GM21360 (cell line): ENCODE results near the gene EMC8.

Source experiments
- ATAC-seq: cut with Tn5 transposase; IDR thresholded peaks from one replicate; pipeline ENCODE4 v1.9.1; 2021; ENCODE audit warnings: mild to moderate bottlenecking, moderate library complexity; ENCODE audit not compliant: unreplicated experiment

The EMC8 gene

DNA sequence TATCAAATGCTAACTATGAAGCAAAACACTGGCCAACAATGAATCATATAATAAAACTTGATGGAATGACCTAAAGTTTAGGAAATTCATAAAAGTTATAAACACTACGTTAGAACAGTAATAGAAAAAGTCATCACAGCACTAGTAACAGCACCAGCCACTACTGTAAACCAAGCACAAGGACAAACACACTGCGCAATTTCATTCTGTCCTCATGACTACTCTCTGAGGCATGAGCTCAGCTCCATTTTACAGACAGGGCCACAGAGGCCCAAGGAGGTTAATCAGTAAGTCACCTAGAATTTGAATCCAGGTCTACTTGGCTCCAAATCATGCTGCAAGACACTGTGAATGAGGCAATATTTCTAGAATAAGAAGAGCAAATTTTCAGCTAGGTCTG, 13.4 kb downstream of the EMC8 start:
- no peak for ATAC-seq

DNA sequence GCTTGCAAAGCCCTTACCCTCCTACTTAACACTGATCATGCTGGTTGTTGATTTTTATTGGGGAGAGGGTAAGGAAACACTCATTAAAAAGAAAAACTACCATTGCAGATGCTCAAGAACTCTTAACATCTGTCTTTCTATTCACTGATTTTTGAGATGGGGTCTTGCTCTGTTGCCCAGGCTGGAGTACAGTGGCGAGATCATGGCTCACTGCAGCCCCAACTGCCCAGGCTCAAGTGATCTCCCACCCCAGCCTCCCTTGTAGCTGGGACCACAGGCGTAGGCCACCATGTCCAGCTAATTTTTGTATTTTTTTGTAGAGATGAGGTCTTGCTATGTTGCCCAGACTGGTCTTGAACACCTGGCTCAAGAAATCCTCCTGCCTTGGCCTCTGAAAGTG, 14.5 kb downstream of the EMC8 start:
- ATAC-seq, result no peak

DNA sequence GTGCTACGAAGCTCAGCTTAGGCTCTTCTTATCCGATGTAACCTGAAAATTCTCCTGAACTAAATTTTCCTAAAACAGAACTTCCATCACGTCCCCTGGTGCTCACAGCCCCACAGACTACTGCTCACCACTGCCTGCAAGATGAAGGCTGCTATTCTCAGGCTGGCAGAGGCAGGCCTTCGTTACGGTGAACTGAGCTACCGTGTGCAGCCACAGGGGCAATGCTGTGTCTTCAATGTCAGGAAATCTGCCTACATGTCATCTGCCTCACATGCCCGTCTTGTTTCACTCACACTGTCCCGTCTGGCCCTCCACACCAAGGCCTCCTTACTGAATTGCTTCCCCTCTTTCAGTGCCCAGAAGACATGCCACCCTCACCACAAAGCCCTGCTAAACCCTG, 15.9 kb downstream of the EMC8 start:
- ATAC-seq, result no peak

DNA sequence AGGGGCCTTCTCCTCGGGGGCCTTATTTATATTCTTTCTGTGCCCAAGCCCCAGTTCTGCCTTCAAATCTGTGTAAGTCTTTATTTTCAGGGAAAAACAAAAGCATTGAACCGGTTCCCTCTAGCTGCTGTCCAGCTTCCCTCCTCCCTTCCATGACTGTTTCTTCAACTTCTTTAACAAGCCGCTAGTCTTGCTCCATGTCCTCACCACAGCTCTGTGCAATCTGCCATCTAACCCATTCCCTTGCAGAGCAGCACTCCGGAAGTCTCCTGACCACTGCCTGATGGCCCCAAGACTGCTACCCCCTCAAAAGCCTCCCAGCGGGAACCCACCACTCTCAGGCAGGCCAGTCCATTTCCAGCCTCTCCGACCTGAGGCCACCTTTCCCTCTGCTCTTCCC, 16.9 kb downstream of the EMC8 start:
- no peak for ATAC-seq

DNA sequence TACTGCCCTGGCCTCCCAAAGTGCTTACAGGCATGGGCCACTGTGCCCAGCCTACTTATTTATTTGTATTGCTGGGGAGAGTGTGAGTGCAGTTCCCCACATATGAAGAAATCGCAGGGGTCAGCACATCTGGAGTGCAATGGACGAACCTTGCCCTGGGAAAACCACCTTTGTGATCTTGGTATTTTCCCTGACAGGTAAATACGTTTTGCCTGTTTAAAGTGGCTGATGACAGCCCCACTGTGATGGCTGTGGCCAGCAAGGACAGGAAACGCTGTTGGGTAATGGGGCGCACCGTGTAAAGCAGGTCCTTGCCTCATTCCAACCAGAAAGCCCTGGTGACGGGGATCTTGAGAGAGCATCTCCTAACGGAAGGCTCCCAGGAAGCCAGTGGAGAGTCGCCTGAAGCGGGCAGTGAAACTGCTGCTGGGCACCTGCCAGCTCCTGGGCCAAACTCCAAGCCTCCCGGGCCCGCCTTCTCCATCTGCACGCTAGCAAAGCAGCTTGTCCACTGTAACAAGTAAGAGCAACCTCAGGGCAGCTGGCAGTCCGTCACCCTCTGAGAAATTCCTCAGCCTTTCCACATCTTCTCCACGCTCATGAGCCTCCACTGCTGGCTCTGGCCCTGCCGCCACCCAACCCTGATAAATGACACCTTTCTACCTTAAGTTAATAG, 17.5 kb downstream of the EMC8 start:
- no peak for ATAC-seq

DNA sequence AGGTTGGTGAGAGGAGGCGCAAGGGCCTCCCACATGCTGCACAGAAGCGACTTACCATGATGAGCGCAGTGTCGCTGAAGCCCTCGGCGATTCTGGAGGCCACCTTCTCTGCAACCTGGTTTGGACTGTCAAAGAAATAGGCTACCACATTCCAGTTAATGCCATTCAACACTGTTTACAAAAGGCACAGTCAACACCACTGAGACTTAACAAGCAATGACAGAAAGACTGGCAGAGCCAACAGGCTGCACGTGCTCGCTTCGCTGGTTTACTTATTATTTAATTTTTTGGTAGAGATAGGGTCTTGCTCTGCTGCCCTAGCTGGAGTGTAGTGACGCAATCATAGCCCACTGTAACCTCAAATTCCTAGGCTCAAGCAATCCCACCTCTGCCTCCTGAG, 18.2 kb downstream of the EMC8 start:
- no peak for ATAC-seq

DNA sequence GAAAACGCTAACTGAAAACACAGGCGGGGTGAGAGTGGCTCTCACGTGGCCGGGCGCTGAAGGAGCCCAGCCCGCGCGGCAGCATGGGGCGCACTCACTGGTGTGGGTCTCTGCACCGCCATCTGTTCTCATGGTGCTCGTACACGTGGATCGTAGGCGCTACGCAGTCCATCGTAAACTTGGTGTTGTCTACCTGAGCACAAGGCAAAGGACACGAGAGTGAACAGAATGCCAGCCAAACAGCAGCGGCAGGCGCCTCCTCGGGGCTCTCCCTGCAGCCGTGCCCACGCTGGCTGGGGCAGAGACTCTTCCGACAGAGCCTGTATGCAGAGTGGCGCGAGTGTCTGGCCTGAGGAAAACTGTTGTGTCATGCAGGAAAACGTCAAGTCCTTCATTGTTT, 19.1 kb downstream of the EMC8 start:
- ATAC-seq, result no peak

DNA sequence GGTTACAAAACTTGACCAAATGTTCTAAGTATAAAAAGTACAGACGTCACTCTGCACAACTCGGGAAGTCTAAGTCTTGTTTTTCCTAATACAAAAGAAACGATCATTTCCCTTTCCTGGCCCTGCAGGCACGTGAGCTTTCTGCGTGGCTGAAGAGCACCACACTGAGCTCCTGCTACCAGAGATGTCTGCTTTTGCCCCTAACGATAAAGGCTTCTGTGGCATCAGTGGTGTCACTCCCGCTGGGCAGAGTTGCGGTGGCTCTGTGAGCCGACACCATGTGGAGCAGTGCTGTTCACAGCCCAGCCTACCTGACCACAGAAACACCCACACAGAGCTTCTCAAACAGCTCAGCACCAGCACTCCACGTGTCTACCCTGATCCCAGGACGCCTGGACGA, 20.5 kb downstream of the EMC8 start:
- no peak for ATAC-seq

DNA sequence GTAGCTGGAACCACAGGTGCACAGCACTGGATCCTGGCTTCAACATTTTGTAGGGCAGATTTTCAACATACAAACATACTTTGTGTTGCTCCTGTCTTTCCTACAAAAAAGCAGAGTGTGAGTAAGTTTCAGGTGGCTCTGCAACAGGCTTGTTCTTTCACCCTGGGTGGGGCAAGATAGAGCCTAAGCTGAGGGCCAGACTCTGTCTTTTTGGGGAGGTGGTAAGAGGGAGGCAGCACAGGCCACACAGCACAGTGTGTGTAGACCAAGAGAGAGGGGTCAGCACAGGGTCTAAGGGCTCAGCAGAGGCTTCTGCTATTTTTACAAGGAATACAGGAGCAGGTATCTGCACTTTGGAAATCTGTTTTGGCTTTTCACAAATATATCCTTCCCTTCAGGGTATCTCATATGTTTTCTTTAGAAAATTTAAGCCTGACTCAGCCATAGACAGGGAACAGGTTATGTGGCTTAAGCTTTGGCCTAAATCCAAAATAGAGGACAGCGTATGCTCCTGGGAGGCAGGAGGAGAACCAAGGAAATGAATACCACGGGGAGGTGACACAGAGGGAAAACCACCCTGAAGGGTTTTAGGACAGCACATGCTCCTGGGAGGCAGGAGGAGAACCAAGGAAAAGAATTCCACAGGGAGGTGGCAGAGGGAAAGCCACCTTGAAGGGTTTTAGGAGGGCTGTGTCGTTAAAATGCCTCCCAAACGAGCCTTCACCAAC, 21.6 kb downstream of the EMC8 start:
- no peak for ATAC-seq

DNA sequence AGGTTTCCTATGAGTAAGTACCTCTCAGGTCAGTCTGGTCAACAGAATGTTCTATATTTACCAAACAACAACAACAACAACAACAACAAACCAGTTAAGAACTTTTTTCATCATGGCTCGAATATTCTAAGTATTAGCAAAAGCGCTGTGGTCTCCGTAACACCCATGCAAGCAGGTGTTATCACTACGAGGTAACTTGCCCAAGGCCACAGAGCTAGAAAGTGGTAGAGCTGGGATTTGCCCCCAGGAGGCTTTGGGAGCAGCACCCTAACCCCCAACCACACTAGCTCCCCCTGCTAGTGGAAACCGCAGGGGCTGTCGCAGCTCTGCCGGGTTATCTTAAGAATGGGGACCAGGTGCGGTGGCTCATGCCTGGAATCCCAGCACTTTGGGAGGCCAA, 24.5 kb downstream of the EMC8 start:
- ATAC-seq, result no peak

DNA sequence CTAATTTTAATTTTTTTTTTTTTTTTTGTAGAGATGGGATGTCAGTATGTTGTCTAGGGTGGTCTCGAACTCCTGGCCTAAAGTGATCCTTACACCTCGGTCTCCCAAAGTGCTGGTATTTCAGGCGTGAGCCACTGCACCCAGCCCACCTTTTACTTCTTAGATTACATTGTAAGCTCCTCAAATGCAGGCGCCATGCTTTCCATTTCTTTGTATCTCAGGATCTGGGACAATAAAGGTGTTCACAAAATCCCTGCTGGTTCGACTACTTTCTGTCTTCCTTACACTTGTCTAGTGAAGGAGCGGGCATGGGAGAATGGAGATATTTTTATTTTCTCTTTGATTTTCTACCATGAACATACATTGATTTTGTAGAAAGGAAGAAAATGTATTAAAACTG, 25.2 kb downstream of the EMC8 start:
- no peak for ATAC-seq

DNA sequence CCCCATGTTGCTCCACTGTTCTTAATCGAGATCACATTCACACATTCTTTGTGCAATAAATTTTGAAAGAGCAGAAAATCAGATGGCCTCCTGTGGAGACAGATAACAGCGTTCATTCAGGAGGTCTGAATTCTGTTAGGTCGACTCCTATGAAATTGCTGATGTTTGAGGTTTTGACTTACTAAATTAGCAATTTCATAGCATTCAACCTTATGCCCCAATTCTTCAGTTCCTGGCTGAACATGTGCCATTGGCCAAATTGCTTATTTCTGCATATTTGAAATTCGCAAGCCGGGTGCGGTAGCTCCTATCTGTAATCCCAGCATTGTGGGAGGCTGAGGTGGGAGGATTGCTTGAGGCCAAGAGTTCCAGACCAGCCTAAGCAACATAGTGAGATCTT, 26.3 kb downstream of the EMC8 start:
- no peak for ATAC-seq

DNA sequence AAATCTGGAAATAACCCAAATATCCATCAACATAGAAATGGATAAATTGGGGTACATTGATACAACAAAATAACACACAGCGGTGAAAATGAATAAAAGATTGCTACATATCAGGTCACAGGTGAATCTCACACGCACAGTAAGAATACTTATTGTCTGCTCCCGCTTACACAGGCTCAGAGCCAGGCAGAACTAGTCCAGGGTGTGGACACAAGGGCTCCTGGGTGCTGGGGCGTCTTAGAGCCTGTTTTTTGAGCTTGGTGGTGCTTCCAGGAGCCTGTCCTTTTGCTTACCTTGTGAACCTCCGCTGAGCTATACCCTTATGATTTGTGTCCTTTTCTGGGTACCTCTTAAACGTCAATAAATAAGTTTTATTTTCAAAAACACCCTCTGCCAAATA, 28.6 kb downstream of the EMC8 start:
- ATAC-seq, result no peak

DNA sequence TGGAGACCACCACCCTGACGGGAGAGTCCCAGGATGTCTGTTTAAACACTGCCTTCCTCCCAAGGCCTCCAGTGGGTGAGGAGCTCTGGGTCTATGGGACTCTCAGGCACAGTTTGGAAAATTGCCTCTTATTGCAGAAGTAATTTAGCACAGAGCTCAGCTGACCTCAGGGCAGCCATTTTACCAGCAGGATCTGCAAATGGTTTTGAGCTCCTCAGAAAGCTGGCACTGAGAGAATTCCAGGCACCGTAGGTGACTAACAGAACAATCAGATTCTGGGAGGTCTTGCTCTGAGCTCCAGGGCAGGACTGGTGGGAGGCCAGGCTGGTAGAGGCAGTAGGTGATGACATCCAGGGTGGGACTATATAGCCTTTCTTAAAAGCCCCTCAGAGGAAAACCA, 31.1 kb downstream of the EMC8 start:
- no peak for ATAC-seq

DNA sequence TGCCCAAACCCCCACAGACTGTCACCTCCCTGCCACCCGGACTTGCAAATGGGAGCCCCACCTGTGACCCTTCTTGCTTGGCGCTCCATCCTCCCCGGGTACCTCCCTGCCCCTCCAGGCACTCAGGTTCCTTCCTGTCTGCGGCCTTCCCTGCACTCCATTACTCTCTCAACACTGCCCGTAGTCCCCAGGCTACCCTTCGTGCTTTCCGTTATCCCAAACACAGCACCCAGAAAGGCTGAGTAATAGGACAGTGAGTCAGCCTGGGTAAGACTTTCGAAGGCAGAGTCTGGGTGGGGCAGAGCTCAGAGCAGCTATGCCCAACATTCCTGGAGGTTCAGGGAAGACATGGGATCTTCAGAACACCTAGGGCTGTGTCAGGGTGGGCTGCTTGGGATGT, 31.8 kb downstream of the EMC8 start:
- ATAC-seq, result no peak

DNA sequence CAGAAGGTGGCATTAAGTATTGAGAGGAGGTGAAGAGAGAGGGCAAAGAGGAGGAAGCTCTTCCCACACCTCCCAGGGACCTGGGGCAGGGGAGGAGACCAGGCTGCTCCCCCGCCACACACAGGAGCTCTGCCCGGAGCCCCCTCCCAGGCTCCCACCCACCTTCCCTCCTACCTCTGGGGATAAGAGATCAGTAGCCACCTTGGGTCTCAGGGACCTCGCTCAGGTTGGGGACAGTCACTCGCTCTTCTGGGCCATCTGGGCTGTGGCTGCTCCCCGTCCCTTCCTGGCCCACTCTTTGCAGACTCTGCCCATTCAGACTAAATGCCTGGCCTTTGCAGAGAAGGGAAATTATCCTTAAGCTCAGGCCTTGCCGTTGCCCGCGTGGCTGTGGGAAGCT, 33.6 kb downstream of the EMC8 start:
- ATAC-seq, result no peak

DNA sequence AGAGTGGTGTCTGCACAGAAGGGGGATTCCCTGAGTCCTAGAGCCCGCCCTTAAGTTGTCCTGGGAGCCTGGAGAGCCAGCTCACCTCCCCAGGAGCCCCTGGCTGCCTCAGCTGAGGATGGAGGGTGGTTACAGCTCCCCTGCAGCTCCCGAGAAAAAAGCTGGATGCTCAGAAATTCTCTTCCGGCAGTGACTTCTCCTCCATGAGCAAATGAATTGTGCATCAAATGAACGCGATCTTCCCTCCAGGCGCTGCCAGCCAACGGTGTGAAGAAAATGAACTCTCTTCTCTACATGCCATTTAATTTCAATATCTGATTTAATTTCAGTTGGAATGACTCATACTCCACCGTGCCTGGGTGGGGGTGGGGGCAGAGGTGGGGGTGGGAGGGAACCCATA, 34.1 kb downstream of the EMC8 start:
- no peak for ATAC-seq

DNA sequence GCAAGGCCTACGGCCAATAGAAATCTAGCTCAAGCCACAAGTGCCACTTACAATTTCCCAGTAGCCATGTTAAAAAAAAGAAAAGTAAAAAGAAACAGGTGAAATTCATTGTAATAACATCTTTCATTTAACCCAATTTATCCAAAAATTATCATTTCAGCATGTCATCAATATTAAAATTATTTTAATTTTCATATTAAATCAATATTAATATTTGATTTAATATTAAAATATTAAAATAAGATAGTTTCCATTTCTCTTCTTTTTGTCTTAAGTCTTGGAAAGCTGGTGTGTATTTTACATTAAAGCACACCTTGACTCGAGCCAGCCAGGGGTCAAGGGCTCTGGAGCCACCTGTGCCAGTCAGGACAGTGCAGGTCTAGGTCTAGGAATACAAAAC, 35.7 kb downstream of the EMC8 start:
- ATAC-seq, result no peak

DNA sequence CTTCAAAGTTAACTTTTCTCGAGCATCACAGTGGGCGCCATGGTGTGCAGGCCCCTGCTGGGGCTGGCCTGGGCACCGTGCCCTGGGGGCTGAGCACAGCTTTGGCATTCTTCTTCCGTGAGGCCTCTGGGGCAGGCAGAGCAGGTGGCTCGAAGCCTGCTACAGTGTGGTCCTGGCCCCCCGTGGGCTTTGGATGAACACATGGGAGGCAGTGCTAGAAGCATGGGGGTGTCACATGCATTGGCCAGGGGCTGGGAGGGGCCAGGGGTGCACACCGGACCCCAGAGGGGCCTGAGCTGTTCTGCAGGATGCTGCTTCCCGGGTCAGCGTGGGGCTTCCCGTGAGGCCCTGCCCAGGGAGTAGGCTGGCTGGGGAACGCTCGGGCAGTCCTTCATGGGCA, 36.4 kb downstream of the EMC8 start:
- ATAC-seq, result no peak

DNA sequence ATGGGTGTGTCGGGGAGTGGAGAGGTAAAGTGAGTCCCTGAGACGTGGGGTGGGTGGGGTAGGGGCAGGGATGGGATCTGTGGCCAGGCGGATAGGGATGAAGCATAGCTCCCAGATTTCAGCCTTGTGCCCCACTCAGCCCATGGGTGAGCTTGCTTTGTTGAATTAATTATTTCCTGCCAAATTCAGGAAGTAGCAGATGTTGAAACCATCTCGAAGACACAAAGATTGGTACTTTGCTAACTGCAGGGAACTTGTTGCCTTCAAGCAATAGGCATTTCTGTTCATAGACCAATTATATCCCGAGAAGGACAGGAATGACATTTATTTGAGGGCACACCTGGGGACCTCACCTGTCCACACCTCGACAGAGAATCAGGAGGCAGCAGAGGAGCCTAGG, 37.5 kb downstream of the EMC8 start:
- no peak for ATAC-seq

DNA sequence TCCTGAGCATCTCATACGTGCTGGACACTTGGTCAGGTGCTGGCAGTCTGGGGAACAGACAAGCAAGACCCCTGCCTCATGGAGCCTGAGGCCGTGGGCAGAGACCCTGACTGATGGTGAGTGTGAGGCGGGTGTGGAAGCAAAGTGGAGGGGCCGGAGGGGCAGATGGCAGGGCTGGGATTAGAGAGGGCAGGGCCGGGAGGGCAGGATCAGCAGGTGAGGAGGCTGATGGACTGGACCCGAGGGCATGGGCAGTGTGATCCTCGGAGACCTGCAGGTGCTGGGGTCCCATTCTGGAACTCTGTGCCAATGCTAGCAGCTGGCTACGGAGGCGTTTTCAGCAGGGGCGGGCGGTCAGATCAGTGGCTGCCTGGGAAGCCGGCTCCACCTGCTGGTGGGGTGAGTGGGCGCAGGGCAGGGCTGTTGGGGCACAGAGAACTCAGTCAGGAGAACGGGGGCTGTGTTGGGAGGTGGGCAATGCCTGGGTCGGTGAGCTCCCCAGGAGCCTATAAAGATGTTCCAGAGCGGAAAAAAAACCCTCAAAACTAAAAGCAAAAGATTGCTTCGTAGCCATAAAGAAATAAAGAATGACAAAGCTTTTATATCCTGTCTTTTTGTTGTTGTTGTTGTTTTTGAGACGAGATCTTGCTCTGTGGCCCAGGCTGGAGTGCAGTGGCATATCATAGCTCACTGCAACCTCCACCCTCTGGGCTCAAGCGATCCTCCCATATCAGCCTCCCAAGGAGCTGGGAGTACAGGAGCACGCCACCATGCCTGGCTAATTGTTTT, 39.5 kb downstream of the EMC8 start:
- ATAC-seq, result no peak

DNA sequence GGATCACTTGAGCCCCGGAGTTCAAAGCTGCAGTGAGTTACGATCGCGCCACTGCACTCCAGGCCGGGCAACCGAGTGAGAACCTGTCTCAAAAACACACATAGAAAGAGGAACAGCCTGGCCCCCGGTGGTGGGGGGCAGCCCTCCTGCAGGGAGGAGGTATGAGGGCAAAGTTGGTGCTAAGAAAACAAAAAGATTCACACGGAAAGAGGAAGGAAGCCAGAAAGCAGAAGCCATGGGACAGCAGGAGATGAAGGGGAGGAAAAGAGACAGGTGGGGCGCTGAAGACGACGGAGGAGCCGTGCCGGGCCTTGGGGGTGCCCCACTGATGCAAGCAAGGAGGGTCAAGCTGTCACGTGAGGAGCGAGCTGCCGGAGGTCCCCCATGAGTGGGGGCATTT, 40.2 kb downstream of the EMC8 start:
- no peak for ATAC-seq
